Raji (cell line): ENCODE measurements around the gene SNAPIN.

Source experiments
- POLR2A ChIP-seq: IDR thresholded peaks from 2 replicates; pipeline ENCODE4 v1.6.1; 2011; ENCODE audit warnings: low read depth, low read length, control low read depth; ENCODE audit not compliant: insufficient read depth

Gene SNAPIN

GRCh38 chr1:153679337-153680119 lies 21.0 kb downstream of the SNAPIN start:
- no peak for TF ChIP-seq POLR2A

- no peak for TF ChIP-seq POLR2A
Measured at GRCh38 chr1:153680120-153680403, 21.6 kb downstream of the SNAPIN start.

DNA sequence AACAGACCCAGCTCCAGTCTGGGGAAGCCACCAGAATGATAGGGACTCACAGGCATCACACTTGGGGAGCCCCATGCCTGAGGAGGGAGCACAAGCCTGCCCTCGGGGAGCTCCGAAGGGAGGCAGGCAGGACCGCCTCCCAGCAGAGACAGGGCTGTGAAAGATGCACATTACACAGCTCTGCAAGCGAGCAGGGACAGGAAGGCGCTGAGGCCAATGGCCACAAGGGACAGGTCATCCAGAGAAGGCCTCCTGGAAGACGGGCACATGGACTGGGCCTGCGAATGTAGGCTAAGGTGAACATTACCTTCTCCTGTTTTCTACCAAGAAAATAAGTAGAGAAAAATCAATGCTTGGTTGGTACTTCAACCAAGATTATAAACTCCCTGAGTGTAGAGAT lies 24.2 kb downstream of the SNAPIN start:
- no peak for TF ChIP-seq POLR2A

- TF ChIP-seq POLR2A, result no peak
Measured at GRCh38 chr1:153683854-153684253, 25.4 kb downstream of the SNAPIN start.

DNA sequence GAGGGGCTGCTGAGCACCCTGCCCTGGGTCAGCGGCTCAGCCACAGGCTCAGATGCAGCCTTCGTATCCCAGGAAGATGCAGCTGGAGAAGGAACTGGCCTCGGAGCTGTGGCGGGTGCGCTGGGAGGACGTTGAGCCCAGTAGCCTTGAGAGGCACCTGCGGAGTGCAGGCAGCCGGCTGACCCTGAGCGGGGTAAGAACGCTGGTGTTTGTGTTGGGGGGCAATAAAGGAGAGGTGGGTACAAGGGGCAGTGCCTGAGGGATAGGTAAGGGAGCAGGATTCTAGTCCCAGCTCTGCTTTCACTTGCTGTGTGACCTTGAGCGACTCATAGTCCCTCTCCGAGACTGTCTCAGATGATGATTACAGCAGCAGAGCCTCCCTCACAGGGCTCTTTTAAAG lies 26.4 kb downstream of the SNAPIN start:
- no peak for TF ChIP-seq POLR2A

- TF ChIP-seq POLR2A, result no peak
Measured at GRCh38 chr1:153685544-153686340, 27.2 kb downstream of the SNAPIN start.

DNA sequence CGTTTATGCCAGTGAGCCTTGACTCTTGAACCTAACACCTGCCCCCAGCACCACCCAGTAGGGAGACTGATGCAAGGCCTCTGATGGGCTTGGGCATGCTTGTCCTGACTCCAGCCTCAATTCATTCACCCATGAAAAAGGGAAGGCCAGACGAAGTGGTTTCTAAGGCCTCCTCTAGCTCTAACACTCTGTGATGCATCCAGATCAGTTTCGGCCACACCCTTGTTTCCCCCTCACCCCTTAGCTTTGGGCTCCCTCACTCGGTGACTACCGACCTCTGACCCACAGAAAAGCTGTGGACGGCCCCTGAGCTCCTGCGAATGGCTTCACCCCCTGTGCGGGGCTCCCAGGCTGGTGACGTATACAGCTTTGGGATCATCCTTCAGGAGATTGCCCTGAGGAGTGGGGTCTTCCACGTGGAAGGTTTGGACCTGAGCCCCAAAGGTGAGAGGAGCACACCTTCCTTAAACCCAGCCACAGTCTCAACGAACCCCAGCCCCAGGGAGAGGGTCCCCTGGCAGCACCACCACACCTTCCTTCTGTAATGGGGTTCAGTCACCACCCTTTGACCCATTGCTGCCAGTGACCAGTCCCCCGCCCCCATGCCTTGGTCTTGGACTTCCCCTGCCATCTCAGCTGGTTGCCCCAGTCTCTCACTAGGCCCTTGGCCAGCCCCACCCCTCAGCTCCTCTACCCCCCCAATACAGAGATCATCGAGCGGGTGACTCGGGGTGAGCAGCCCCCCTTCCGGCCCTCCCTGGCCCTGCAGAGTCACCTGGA lies 29.0 kb downstream of the SNAPIN start:
- TF ChIP-seq POLR2A, result no peak

GRCh38 chr1:153688276-153688675 lies 29.8 kb downstream of the SNAPIN start:
- TF ChIP-seq POLR2A, result no peak

DNA sequence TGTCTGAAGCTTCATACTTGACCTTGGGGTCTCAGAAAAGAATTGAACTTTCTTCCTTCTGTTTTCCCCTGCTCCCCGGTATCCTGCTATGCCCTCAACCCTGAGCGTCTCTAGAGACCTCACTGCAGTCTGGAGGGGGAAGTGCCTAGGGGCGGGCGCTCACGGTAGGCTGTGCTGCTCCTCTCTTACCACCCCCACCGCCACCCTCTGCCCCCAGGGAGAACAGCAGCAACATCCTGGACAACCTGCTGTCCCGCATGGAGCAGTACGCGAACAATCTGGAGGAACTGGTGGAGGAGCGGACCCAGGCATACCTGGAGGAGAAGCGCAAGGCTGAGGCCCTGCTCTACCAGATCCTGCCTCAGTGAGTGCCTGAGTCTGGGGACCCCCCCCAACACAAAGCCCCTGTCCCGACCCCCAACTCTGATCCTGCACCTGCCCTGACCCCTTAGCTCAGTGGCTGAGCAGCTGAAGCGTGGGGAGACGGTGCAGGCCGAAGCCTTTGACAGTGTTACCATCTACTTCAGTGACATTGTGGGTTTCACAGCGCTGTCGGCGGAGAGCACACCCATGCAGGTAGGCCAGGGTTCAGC lies 30.3 kb downstream of the SNAPIN start:
- no peak for TF ChIP-seq POLR2A

DNA sequence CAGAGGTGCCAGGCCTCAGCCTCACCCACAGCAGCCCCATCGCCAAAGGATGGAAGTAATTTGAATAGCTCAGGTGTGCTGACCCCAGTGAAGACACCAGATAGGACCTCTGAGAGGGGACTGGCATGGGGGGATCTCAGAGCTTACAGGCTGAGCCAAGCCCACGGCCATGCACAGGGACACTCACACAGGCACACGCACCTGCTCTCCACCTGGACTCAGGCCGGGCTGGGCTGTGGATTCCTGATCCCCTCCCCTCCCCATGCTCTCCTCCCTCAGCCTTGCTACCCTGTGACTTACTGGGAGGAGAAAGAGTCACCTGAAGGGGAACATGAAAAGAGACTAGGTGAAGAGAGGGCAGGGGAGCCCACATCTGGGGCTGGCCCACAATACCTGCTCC lies 35.0 kb downstream of the SNAPIN start:
- no peak for TF ChIP-seq POLR2A

DNA sequence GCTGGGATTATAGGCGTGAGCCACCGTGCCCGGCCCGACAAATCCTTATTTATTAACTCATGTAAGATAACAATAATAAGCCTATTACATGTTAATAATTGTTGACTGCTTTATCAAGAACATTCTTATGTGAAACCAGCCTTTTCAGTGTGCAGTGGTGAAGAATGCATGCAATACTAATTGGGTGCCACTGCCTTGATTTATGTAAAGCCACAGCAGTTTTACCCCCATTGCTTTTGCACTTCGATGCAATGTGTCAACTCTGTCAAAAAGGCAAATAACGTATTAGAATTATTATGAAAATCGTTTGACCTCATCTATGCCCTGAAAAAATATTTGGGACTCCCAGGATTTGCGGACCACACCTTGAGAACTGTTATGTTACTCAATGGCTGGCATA lies 38.2 kb downstream of the SNAPIN start:
- no peak for TF ChIP-seq POLR2A

- no peak for TF ChIP-seq POLR2A
Measured at GRCh38 chr1:153697191-153698019, 38.9 kb downstream of the SNAPIN start.

DNA sequence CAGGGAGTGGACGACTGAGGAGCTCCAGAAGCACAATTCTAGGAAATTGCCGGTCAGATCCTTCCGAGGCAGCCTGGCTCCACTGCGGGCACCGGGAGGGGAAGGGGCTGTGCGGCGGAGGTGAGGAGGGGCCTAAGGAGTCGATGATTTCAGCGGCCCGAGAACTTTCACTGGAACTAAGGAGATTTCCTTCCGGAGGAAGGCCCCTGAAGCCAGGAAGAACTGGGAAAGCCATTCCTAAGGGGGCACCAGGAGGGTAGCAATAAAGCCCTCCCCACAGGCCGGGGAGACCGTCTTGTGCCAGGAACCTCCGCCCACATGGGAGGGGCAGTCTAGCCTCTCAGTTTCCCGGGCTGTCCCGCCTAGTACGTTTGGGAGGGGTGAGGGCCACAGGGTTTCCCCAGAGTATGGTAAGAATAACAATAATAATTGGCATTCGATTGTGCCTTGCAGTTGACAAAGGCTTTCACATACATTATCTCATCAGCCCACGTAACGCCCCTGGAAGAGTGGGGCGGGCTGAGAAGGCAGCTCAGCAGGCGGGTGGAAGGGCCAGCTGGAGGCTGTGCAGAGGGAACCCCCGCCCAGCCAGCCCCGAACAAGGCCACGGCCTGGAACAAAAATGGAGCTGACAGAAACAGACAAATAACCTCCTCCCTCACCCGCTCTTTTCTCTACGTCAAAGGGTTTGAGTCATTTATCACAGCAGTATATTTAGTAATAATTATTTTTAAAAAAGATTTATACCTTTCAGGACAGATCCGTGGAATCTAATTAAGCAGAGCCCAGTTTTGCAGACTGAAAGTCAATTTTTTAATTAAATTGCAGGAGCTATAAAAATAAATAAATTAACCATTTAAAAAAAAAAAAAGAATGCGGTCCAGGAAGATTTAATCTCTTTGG lies 39.8 kb downstream of the SNAPIN start:
- TF ChIP-seq POLR2A, result no peak
